SJCRH30 (cell line): ENCODE measurements around the gene NUDT2. TPM values are rescaled to one million over a fixed set of nuclear protein-coding genes. Genes with fewer than 3 reads are reported as not detected.

Source experiments
- DNase-seq, 2 experiments: peaks; one replicate each; pipeline ENCODE4 v3.0.0-alpha.2; 2015 to 2020
- H3K27ac ChIP-seq: fragments of 250-450 bp; sonication (Bioruptor Pico); 2 replicates; pipeline ENCODE4 v1.5.1; 2020; ENCODE audit warnings: mild to moderate bottlenecking, moderate library complexity
- H3K27me3 ChIP-seq: fragments of 250-450 bp; sonication (Bioruptor Pico); 2 replicates; pipeline ENCODE4 v1.5.1; 2020; ENCODE audit warnings: mild to moderate bottlenecking, moderate library complexity
- H3K36me3 ChIP-seq: fragments of 250-450 bp; sonication (Bioruptor Pico); 2 replicates; pipeline ENCODE4 v1.5.1; 2020; ENCODE audit warnings: mild to moderate bottlenecking, moderate library complexity
- H3K4me1 ChIP-seq: fragments of 250-450 bp; sonication (Bioruptor Pico); 2 replicates; pipeline ENCODE4 v1.5.1; 2020; ENCODE audit warnings: mild to moderate bottlenecking, moderate library complexity
- H3K4me3 ChIP-seq: fragments of 250-450 bp; sonication (Bioruptor Pico); 2 replicates; pipeline ENCODE4 v1.5.1; 2020; ENCODE audit warnings: mild to moderate bottlenecking, moderate library complexity
- H3K9me3 ChIP-seq: fragments of 250-450 bp; sonication (Bioruptor Pico); replicated peaks from 2 replicates; pipeline ENCODE4 v1.5.1; 2020; ENCODE audit warnings: mild to moderate bottlenecking, moderate library complexity
- total RNA-seq: library from RNA; depleted of rRNA; stranded (reverse); fragments of >200 nt; shearing (Covaris generic); gene quantifications from 2 replicates; pipeline ENCODE4 v1.2.3, GENCODE V29; 2014

NUDT2 gene
- total RNA-seq, 1 experiment from 2014 or later = 9.4 TPM

- Histone ChIP-seq H3K27me3 (no peaks in the 10 kb centered on the region), H3K4me1 (peaks cover 11% of the 10 kb centered on the region), H3K9me3 (no peaks in the 10 kb centered on the region; the same call in 1 of the 2 replicates), H3K4me3 (no peak overlapping the region), H3K27ac (no peak overlapping the region), H3K36me3 (no peaks in the 10 kb centered on the region)
- DNase-seq = no peak
Measured at GRCh38 chr9:34370970-34371880, 41.9 kb downstream of the NUDT2 start.

GRCh38 chr9:34371886-34372466, 42.6 kb downstream of the NUDT2 start:
- no peaks in the 10 kb centered on the region for H3K36me3 ChIP-seq
- no peaks in the 10 kb centered on the region for H3K27me3 ChIP-seq
- DNase-seq = no peak
- peaks cover 11% of the 10 kb centered on the region for H3K4me1 ChIP-seq
- H3K27ac ChIP-seq = no peak overlapping the region
- H3K9me3 ChIP-seq = no peaks in the 10 kb centered on the region; the same call in 1 of the 2 replicates
- H3K4me3 ChIP-seq = no peak overlapping the region

- Histone ChIP-seq H3K4me3 (no peak overlapping the region), H3K9me3 (no peaks in the 10 kb centered on the region), H3K36me3 (no peaks in the 10 kb centered on the region), H3K27me3 (no peaks in the 10 kb centered on the region), H3K27ac (no peak overlapping the region), H3K4me1 (peaks cover 11% of the 10 kb centered on the region)
- no peak for DNase-seq
Measured at GRCh38 chr9:34372467-34373011, 43.2 kb downstream of the NUDT2 start.

GRCh38 chr9:34373749-34374148, 44.4 kb downstream of the NUDT2 start:
- H3K27ac ChIP-seq = no peak overlapping the region
- no peak for DNase-seq

GRCh38 chr9:34374339-34374738, 45.0 kb downstream of the NUDT2 start:
- H3K4me1 ChIP-seq = peaks cover 11% of the 10 kb centered on the region
- H3K36me3 ChIP-seq = no peaks in the 10 kb centered on the region
- H3K4me3 ChIP-seq = no peak overlapping the region
- no peaks in the 10 kb centered on the region for H3K9me3 ChIP-seq
- H3K27me3 ChIP-seq = no peaks in the 10 kb centered on the region
- no peak for DNase-seq
- H3K27ac ChIP-seq = no peak overlapping the region

More at GRCh38 chr9:34373749-34374148, 44.4 kb downstream of the NUDT2 start:
- Histone ChIP-seq H3K9me3 (no peaks in the 10 kb centered on the region), H3K4me3 (no peak overlapping the region), H3K4me1 (peaks cover 11% of the 10 kb centered on the region), H3K27me3 (no peaks in the 10 kb centered on the region), H3K36me3 (no peaks in the 10 kb centered on the region)

GRCh38 chr9:34374905-34375552, 45.7 kb downstream of the NUDT2 start:
- H3K27ac ChIP-seq = no peak overlapping the region
- DNase-seq = peak; percentile 17 to 52
- H3K36me3 ChIP-seq = no peaks in the 10 kb centered on the region
- H3K4me3 ChIP-seq = no peak overlapping the region
- H3K27me3 ChIP-seq = no peaks in the 10 kb centered on the region
- peaks cover 12% of the 10 kb centered on the region for H3K4me1 ChIP-seq
- H3K9me3 ChIP-seq = no peaks in the 10 kb centered on the region

GRCh38 chr9:34375901-34376595, 46.7 kb downstream of the NUDT2 start:
- DNase-seq = peak; percentile 49 to 57
- no peaks in the 10 kb centered on the region for H3K36me3 ChIP-seq
- peaks cover 15% of the 10 kb centered on the region for H3K4me1 ChIP-seq
- H3K27me3 ChIP-seq = no peaks in the 10 kb centered on the region
- H3K27ac ChIP-seq = no peak overlapping the region
- H3K4me3 ChIP-seq = peak overlapping the region; percentile 68
- H3K9me3 ChIP-seq = no peaks in the 10 kb centered on the region

- no peak within 1 kb of the TSS for H3K27ac ChIP-seq
- no peaks in the 10 kb centered on the region for H3K9me3 ChIP-seq
- H3K27me3 ChIP-seq = no peaks in the 10 kb centered on the region
- peaks cover 15% of the 10 kb centered on the region for H3K4me1 ChIP-seq
- H3K36me3 ChIP-seq = no peaks in the 10 kb centered on the region
- DNase-seq = peak; percentile 97
- peak within 1 kb of the TSS; percentile 68 for H3K4me3 ChIP-seq
Measured at GRCh38 chr9:34376596-34377403, 47.4 kb downstream of the NUDT2 start, which contains the start of gene MYORG. MYORG (minus strand) TSS chr9:34376898; CDS start chr9:34372943, 3,955 bp downstream.

GRCh38 chr9:34377404-34377746, 48.0 kb downstream of the NUDT2 start:
- no peak for DNase-seq
- Histone ChIP-seq H3K27ac (no peak overlapping the region), H3K4me1 (peaks cover 15% of the 10 kb centered on the region)

GRCh38 chr9:34378376-34379060, 49.1 kb downstream of the NUDT2 start:
- peaks cover 15% of the 10 kb centered on the region for H3K4me1 ChIP-seq
- no peak for DNase-seq
- H3K27me3 ChIP-seq = no peaks in the 10 kb centered on the region
- no peak overlapping the region for H3K4me3 ChIP-seq
- H3K27ac ChIP-seq = no peak overlapping the region
- no peaks in the 10 kb centered on the region for H3K9me3 ChIP-seq
- H3K36me3 ChIP-seq = no peaks in the 10 kb centered on the region

More at GRCh38 chr9:34377404-34377746, 48.0 kb downstream of the NUDT2 start:
- Histone ChIP-seq H3K27me3 (no peaks in the 10 kb centered on the region), H3K36me3 (no peaks in the 10 kb centered on the region), H3K4me3 (peak overlapping the region; percentile 68), H3K9me3 (no peaks in the 10 kb centered on the region)

GRCh38 chr9:34379334-34380033, 50.1 kb downstream of the NUDT2 start:
- H3K4me1 ChIP-seq = peaks cover 15% of the 10 kb centered on the region
- no peaks in the 10 kb centered on the region for H3K9me3 ChIP-seq
- peak; percentile 78 to 91 for DNase-seq
- no peaks in the 10 kb centered on the region for H3K36me3 ChIP-seq
- no peak overlapping the region for H3K27ac ChIP-seq
- peak overlapping the region; percentile 59 for H3K4me3 ChIP-seq
- H3K27me3 ChIP-seq = no peaks in the 10 kb centered on the region

GRCh38 chr9:34380034-34380510, 50.7 kb downstream of the NUDT2 start:
- no peaks in the 10 kb centered on the region for H3K36me3 ChIP-seq
- peaks cover 12% of the 10 kb centered on the region for H3K4me1 ChIP-seq
- H3K27me3 ChIP-seq = no peaks in the 10 kb centered on the region
- DNase-seq = no peak
- no peak overlapping the region for H3K27ac ChIP-seq
- H3K4me3 ChIP-seq = peak overlapping the region; percentile 59
- H3K9me3 ChIP-seq = no peaks in the 10 kb centered on the region
